GM12891 (cell line): ENCODE measurements around the gene LCN1.

Experiments used
- POLR2A ChIP-seq: IDR thresholded peaks from 2 replicates; pipeline ENCODE4 v1.6.1; 2011; ENCODE audit warnings: low read depth, low read length, control low read depth
- TAF1 ChIP-seq: IDR thresholded peaks from 2 replicates; pipeline ENCODE4 v1.6.1; 2011; ENCODE audit warnings: low read depth, low read length, control low read depth

GRCh38 chr9:135522137-135522877 is 1.1 kb downstream of the LCN1 start:
- TF ChIP-seq POLR2A = no peak
- no peak for TF ChIP-seq TAF1
